IPS-15b (cell line): Measurements from ENCODE around the gene OPN5.

ENCODE experiments used
- H3K27me3 ChIP-seq: one replicate; pipeline ENCODE4 v1.6.1; 2013; ENCODE audit warnings: low read length; ENCODE audit not compliant: control insufficient read depth, insufficient read depth
- H3K36me3 ChIP-seq: one replicate; pipeline ENCODE4 v1.6.1; 2013; ENCODE audit warnings: low read length; ENCODE audit not compliant: control insufficient read depth, insufficient read depth
- H3K4me1 ChIP-seq: one replicate; pipeline ENCODE4 v1.6.1; 2013; ENCODE audit warnings: mild to moderate bottlenecking, low read length; ENCODE audit not compliant: control insufficient read depth, insufficient read depth
- H3K4me3 ChIP-seq: one replicate; pipeline ENCODE4 v1.5.1; 2013; ENCODE audit warnings: low read depth, low read length
- H3K9ac ChIP-seq: one replicate; pipeline ENCODE4 v1.6.1; 2013; ENCODE audit warnings: low read depth, mild to moderate bottlenecking, low read length
- H3K9me3 ChIP-seq: one replicate; pipeline ENCODE4 v1.6.1; 2013; ENCODE audit warnings: mild to moderate bottlenecking, low read length; ENCODE audit not compliant: control insufficient read depth, insufficient read depth

OPN5 gene

DNA sequence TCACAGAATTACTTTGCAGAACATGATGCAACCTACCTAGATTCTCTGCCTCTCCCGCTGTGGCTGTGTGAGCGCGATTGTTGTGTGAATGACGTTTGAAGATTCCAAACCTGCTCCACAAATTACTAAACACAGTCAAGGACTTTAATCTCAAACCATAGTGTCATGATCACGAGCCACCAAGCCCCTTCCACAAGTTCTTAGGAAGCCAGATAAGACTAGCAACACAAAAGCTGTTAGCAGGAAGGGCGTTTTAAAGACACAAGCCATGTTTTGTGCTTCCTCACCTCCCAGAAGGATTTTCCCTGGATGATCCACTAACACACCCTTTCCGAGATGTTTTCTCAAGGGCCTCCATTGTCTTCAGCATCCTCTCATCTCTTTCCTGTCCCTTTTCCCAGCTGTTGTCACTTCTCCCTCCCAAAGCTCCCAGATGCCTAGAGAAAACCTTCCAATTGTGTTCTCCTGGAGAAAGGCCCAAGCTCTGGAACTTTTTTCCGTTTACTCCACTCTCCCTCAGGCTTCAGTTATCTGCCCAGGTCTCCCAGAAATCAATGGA is 12.8 kb downstream of the OPN5 start:
- Histone ChIP-seq H3K27me3 (peaks cover 26% of the 10 kb centered on the region), H3K36me3 (no peaks in the 10 kb centered on the region), H3K9me3 (no peaks in the 10 kb centered on the region)

DNA sequence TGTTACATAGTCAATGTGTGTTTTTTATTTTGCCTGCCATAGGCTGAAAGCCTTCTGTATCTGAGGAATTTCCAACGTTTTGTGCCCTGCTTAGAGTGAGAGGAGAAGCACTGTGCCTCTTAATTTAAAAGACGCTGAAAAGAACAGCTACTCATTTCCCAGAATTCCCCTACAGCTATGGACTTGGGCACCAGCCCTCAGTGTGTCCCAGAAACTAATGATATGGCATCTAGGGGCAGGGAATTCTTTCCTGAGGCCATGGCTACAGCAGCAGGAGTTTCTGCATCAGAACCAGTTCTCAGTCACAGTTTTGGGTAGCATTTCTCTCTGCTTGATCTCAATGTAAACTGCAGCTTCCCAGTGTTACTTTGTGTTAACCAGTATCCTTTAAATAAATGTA is 20.2 kb downstream of the OPN5 start:
- no peak overlapping the region for H3K9ac ChIP-seq
- H3K4me1 ChIP-seq = no peaks in the 10 kb centered on the region
- H3K27me3 ChIP-seq = no peaks in the 10 kb centered on the region
- no peak overlapping the region for H3K4me3 ChIP-seq
- no peaks in the 10 kb centered on the region for H3K36me3 ChIP-seq
- H3K9me3 ChIP-seq = no peaks in the 10 kb centered on the region

More for the DNA sequence above, 12.8 kb downstream of the OPN5 start:
- H3K4me3 ChIP-seq = no peak overlapping the region
- H3K9ac ChIP-seq = no peak overlapping the region
- peaks cover 3% of the 10 kb centered on the region for H3K4me1 ChIP-seq

DNA sequence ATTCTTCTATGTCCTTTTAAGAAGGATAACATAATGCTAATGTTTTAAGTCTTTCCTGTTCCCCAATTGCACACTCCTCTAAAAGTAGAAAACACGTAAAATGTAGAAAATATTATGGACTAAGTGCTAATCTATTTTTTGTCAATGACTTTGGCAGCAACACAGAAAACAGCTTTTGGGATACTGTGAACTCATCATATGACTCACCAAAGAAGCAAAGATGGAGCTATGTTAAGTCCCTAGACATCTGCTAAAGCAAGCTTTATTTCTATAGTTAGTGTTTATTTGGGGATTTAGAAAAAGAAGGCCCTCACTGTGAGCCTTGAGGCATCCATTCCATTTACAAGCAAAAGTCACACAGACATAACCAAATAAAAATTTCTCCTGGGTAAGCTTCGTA is 23.0 kb downstream of the OPN5 start:
- Histone ChIP-seq H3K36me3 (no peaks in the 10 kb centered on the region), H3K9me3 (no peaks in the 10 kb centered on the region), H3K4me3 (no peak overlapping the region), H3K4me1 (no peaks in the 10 kb centered on the region), H3K9ac (no peak overlapping the region), H3K27me3 (no peaks in the 10 kb centered on the region)

GRCh38 chr6:47809873-47810272 is 28.0 kb downstream of the OPN5 start:
- no peaks in the 10 kb centered on the region for H3K9me3 ChIP-seq
- H3K4me3 ChIP-seq = no peak overlapping the region
- no peaks in the 10 kb centered on the region for H3K27me3 ChIP-seq
- no peaks in the 10 kb centered on the region for H3K36me3 ChIP-seq
- H3K9ac ChIP-seq = no peak overlapping the region
- no peaks in the 10 kb centered on the region for H3K4me1 ChIP-seq

GRCh38 chr6:47810885-47811284 is 29.1 kb downstream of the OPN5 start:
- no peaks in the 10 kb centered on the region for H3K36me3 ChIP-seq
- no peaks in the 10 kb centered on the region for H3K4me1 ChIP-seq
- no peaks in the 10 kb centered on the region for H3K27me3 ChIP-seq
- H3K9me3 ChIP-seq = no peaks in the 10 kb centered on the region
- H3K4me3 ChIP-seq = no peak overlapping the region
- no peak overlapping the region for H3K9ac ChIP-seq

- Histone ChIP-seq H3K4me1 (no peaks in the 10 kb centered on the region), H3K36me3 (no peaks in the 10 kb centered on the region), H3K9me3 (no peaks in the 10 kb centered on the region), H3K27me3 (no peaks in the 10 kb centered on the region), H3K9ac (no peak overlapping the region), H3K4me3 (no peak overlapping the region)
Measured at GRCh38 chr6:47811443-47811842, 29.6 kb downstream of the OPN5 start.

DNA sequence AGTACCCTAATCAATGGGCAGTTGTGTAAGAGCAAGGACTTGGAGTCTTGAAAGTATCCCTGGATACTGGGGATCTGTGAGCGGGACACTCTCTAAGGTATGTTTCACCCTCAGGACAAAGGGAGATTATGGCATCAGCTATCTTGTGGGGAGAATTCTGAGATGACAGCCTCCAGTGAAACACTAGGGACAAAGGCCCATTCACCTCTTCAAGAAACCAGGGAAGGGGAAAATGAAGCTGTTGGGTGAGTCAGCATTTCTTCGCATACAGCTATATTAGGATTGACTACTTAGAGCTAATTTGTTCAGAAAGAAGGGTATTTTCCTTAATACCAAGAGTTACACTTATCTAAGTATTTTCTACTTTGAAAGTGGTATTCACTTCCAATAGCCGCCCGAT is 35.9 kb downstream of the OPN5 start:
- Histone ChIP-seq H3K4me1 (no peaks in the 10 kb centered on the region), H3K9ac (no peak overlapping the region), H3K4me3 (no peak overlapping the region), H3K27me3 (no peaks in the 10 kb centered on the region), H3K36me3 (no peaks in the 10 kb centered on the region), H3K9me3 (no peaks in the 10 kb centered on the region)

GRCh38 chr6:47819461-47819860 is 37.6 kb downstream of the OPN5 start:
- no peaks in the 10 kb centered on the region for H3K4me1 ChIP-seq
- no peaks in the 10 kb centered on the region for H3K9me3 ChIP-seq
- H3K27me3 ChIP-seq = no peaks in the 10 kb centered on the region
- no peak overlapping the region for H3K9ac ChIP-seq
- no peaks in the 10 kb centered on the region for H3K36me3 ChIP-seq
- no peak overlapping the region for H3K4me3 ChIP-seq

- no peaks in the 10 kb centered on the region for H3K27me3 ChIP-seq
- no peak overlapping the region for H3K9ac ChIP-seq
- no peaks in the 10 kb centered on the region for H3K36me3 ChIP-seq
- no peaks in the 10 kb centered on the region for H3K4me1 ChIP-seq
- H3K4me3 ChIP-seq = no peak overlapping the region
- no peaks in the 10 kb centered on the region for H3K9me3 ChIP-seq
Measured at GRCh38 chr6:47822856-47823554, 41.2 kb downstream of the OPN5 start.

DNA sequence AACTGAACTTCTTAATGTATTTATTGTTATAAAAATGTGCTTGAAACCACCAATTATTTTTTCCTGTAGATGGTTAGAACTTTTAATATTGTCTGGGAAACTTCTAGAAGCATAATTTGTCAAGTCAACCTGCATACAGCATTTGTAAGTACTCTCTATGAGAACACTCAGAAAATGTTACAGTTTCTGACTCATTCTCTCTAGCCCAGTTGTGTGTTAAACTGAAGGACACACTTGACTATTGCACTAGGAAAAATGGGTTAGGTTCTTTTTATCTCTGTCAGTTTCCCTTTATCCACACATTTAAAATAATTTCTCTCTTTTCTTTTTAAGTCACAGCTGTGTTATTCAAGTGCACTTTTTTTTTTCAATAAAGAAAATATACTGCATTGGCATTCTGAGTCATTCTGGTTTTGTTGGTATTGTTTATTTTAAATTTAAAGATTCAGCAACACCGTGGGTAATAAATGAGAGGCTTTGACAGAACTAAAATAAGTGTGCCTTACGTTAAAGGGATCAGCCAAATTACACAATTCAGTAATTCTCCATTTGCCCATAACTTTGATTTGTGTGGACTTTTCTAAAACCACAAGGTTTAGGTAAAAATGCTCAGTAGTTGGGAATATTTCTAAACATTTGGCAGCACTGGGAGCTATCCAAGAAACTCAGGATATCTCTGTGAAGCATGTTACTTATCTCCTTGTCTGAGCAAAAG is 50.7 kb downstream of the OPN5 start:
- H3K9me3 ChIP-seq = no peaks in the 10 kb centered on the region
- no peaks in the 10 kb centered on the region for H3K4me1 ChIP-seq
- H3K9ac ChIP-seq = no peak overlapping the region
- H3K36me3 ChIP-seq = no peaks in the 10 kb centered on the region
- no peak overlapping the region for H3K4me3 ChIP-seq
- no peaks in the 10 kb centered on the region for H3K27me3 ChIP-seq

DNA sequence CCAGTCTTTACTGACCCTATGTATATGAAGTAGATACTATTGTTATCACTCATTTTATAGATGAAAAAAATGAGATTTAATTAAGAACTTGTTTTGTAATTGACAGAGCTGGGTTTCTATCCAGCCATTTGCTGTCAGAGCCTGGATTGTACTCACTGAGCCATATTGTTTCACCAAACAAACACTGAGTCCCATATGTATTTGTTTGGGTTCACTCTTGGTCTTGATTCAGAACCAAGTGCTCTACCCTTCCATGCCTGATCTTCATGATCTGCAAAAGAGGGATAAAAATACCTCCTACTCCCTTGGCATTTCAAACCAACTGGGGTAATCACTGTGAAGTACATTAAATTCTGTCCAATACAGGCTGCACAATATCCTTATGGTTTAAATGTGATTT is 52.4 kb downstream of the OPN5 start:
- no peaks in the 10 kb centered on the region for H3K9me3 ChIP-seq
- H3K9ac ChIP-seq = no peak overlapping the region
- H3K27me3 ChIP-seq = no peaks in the 10 kb centered on the region
- no peaks in the 10 kb centered on the region for H3K36me3 ChIP-seq
- H3K4me1 ChIP-seq = no peaks in the 10 kb centered on the region
- no peak overlapping the region for H3K4me3 ChIP-seq

GRCh38 chr6:47836046-47836445 is 54.2 kb downstream of the OPN5 start:
- Histone ChIP-seq H3K36me3 (no peaks in the 10 kb centered on the region), H3K4me3 (no peak overlapping the region), H3K9ac (no peak overlapping the region), H3K27me3 (no peaks in the 10 kb centered on the region), H3K9me3 (no peaks in the 10 kb centered on the region), H3K4me1 (no peaks in the 10 kb centered on the region)
